Neural progenitor cell (in vitro differentiated cells): Measurements from ENCODE around the gene CATSPER4. TPM values are rescaled to one million over a fixed set of nuclear protein-coding genes. Genes with fewer than 3 reads are reported as not detected.
A peak's percentile ranks its signal among the peaks of the same experiment; 100 is the strongest.

ENCODE experiments used
- DNase-seq: peaks from one replicate; pipeline ENCODE4 v3.0.0-alpha.2; 2016; ENCODE audit warnings: low spot score
- H2AFZ ChIP-seq: fragments of 200-600 bp; sonication (generic); replicated peaks from 2 replicates; pipeline ENCODE4 v1.6.1; 2016; ENCODE audit warnings: antibody characterized with exemption
- H3F3A ChIP-seq: fragments of 200-600 bp; sonication (generic); 2 replicates; pipeline ENCODE4 v1.6.1; 2016; ENCODE audit warnings: antibody characterized with exemption, low read depth
- H3K27ac ChIP-seq: fragments of 200-600 bp; sonication (generic); 2 replicates; pipeline ENCODE4 v1.5.1; 2016; ENCODE audit warnings: mild to moderate bottlenecking
- H3K27me3 ChIP-seq: fragments of 200-600 bp; sonication (generic); 2 replicates; pipeline ENCODE4 v1.6.1; 2016; ENCODE audit warnings: mild to moderate bottlenecking, moderate library complexity
- H3K36me3 ChIP-seq: fragments of 200-600 bp; sonication (generic); 2 replicates; pipeline ENCODE4 v1.5.1; 2016
- H3K4me1 ChIP-seq: fragments of 200-600 bp; sonication (generic); 2 replicates; pipeline ENCODE4 v1.6.1; 2016; ENCODE audit warnings: mixed run types
- H3K4me2 ChIP-seq: fragments of 200-600 bp; sonication (generic); 2 replicates; pipeline ENCODE4 v1.6.1; 2016
- H3K4me3 ChIP-seq: fragments of 200-600 bp; sonication (generic); 2 replicates; pipeline ENCODE4 v1.5.1; 2016
- H3K79me2 ChIP-seq: fragments of 200-600 bp; sonication (generic); 2 replicates; pipeline ENCODE4 v1.6.1; 2016; ENCODE audit warnings: low read depth
- H3K9ac ChIP-seq: fragments of 200-600 bp; sonication (generic); 2 replicates; pipeline ENCODE4 v1.6.1; 2016
- H3K9me3 ChIP-seq: fragments of 200-600 bp; sonication (generic); 2 replicates; pipeline ENCODE4 v1.5.1; 2016; ENCODE audit warnings: low read depth
- H4K20me1 ChIP-seq: fragments of 200-600 bp; sonication (generic); 2 replicates; pipeline ENCODE4 v1.6.1; 2016; ENCODE audit warnings: low read depth
- H3K27ac Mint-ChIP-seq: 3 replicates; pipeline ENCODE4 v1.8.0; 2021; ENCODE audit warnings: mixed read lengths
- H3K27me3 Mint-ChIP-seq: 2 replicates; pipeline ENCODE4 v1.8.0; 2022; ENCODE audit warnings: low read depth, mild to moderate bottlenecking, inconsistent platforms, moderate library complexity, mixed read lengths; ENCODE audit not compliant: insufficient read depth
- H3K36me3 Mint-ChIP-seq: 3 replicates; pipeline ENCODE4 v1.8.0; 2021; ENCODE audit warnings: mixed read lengths
- H3K4me1 Mint-ChIP-seq: 3 replicates; pipeline ENCODE4 v1.8.0; 2021; ENCODE audit warnings: mixed read lengths
- H3K4me3 Mint-ChIP-seq: 3 replicates; pipeline ENCODE4 v1.8.0; 2021; ENCODE audit warnings: mild to moderate bottlenecking, moderate library complexity, mixed read lengths
- H3K9me3 Mint-ChIP-seq: 3 replicates; pipeline ENCODE4 v1.8.0; 2020; ENCODE audit warnings: mixed read lengths
- CTCF ChIP-seq: fragments of 200-600 bp; sonication (generic); IDR thresholded peaks from 2 replicates; pipeline ENCODE4 v1.5.1; 2017; ENCODE audit warnings: antibody characterized with exemption, mild to moderate bottlenecking
- EZH2 ChIP-seq: fragments of 200-600 bp; sonication (generic); IDR thresholded peaks from 2 replicates; pipeline ENCODE4 v1.6.1; 2017; ENCODE audit warnings: antibody characterized with exemption, mild to moderate bottlenecking, moderate library complexity
- EZH2phosphoT487 ChIP-seq: fragments of 200-600 bp; sonication (generic); IDR thresholded peaks from 2 replicates; pipeline ENCODE4 v1.6.1; 2017; ENCODE audit warnings: antibody characterized with exemption
- total RNA-seq: library from RNA; depleted of rRNA; stranded (reverse); fragments of >200 nt; gene quantifications from 2 replicates; pipeline ENCODE4 v1.2.3, GENCODE V29; 2015; ENCODE audit warnings: low replicate concordance

Gene CATSPER4
- total RNA-seq, 1 donor from 2014 or later, result not detected

- H3K4me1 ChIP-seq, result peaks cover 51% of the 10 kb centered on the region
- Mint-ChIP-seq H3K9me3 (no peaks in the 10 kb centered on the region), H3K27ac (peak overlapping the region; percentile 94), H3K4me3 (peak overlapping the region; percentile 50), H3K36me3 (no peaks in the 10 kb centered on the region), H3K27me3 (peaks cover 14% of the 10 kb centered on the region), H3K4me1 (peaks cover 61% of the 10 kb centered on the region)
- peak overlapping the region; percentile 87 for H3K4me2 ChIP-seq
- H3K36me3 ChIP-seq, result no peaks in the 10 kb centered on the region
- H3K79me2 ChIP-seq, result no peaks in the 10 kb centered on the region
- peaks cover 23% of the 10 kb centered on the region for H3F3A ChIP-seq
- peak overlapping the region; percentile 38 for H3K4me3 ChIP-seq
- H2AFZ ChIP-seq, result no peak overlapping the region
- peaks cover 95% of the 10 kb centered on the region for H3K27me3 ChIP-seq
- TF ChIP-seq EZH2 (no peak), CTCF (no peak), EZH2phosphoT487 (no peak)
- peak; percentile 90 for DNase-seq
- no peak overlapping the region for H3K9ac ChIP-seq
- H4K20me1 ChIP-seq, result peaks cover 17% of the 10 kb centered on the region
- H3K27ac ChIP-seq, result no peak overlapping the region
- no peaks in the 10 kb centered on the region for H3K9me3 ChIP-seq
Observed at GRCh38 chr1:26154750-26155149, 35.7 kb upstream of the CATSPER4 start.

GRCh38 chr1:26155370-26156284 lies 34.8 kb upstream of the CATSPER4 start:
- no peak for DNase-seq
- no peak for TF ChIP-seq EZH2
- no peak for TF ChIP-seq CTCF
- no peak for TF ChIP-seq EZH2phosphoT487
- no peaks in the 10 kb centered on the region for H3K36me3 Mint-ChIP-seq
- Histone ChIP-seq H3K4me2 (peak overlapping the region; percentile 87), H3K4me1 (peaks cover 54% of the 10 kb centered on the region), H3K9me3 (no peaks in the 10 kb centered on the region), H3K36me3 (no peaks in the 10 kb centered on the region), H3F3A (peaks cover 23% of the 10 kb centered on the region), H3K4me3 (peak overlapping the region; percentile 38), H4K20me1 (peaks cover 17% of the 10 kb centered on the region), H3K27ac (no peak overlapping the region), H2AFZ (peak overlapping the region; percentile 2), H3K9ac (no peak overlapping the region), H3K79me2 (no peaks in the 10 kb centered on the region), H3K27me3 (peaks cover 95% of the 10 kb centered on the region)
- H3K9me3 Mint-ChIP-seq, result no peaks in the 10 kb centered on the region
- peaks cover 16% of the 10 kb centered on the region for H3K27me3 Mint-ChIP-seq
- peaks cover 59% of the 10 kb centered on the region for H3K4me1 Mint-ChIP-seq
- peak overlapping the region; percentile 73 for H3K4me3 Mint-ChIP-seq
- peak overlapping the region; percentile 94 for H3K27ac Mint-ChIP-seq

- no peaks in the 10 kb centered on the region for H3K9me3 Mint-ChIP-seq
- Histone ChIP-seq H3K27ac (no peak overlapping the region), H3K36me3 (no peaks in the 10 kb centered on the region), H3K4me3 (peak overlapping the region; percentile 38), H3F3A (peaks cover 32% of the 10 kb centered on the region), H3K9me3 (no peaks in the 10 kb centered on the region), H3K9ac (no peak overlapping the region), H3K79me2 (no peaks in the 10 kb centered on the region), H3K27me3 (peaks cover 95% of the 10 kb centered on the region), H3K4me2 (peak overlapping the region; percentile 87), H4K20me1 (peaks cover 17% of the 10 kb centered on the region), H3K4me1 (peaks cover 62% of the 10 kb centered on the region), H2AFZ (no peak overlapping the region)
- DNase-seq, result no peak
- no peak overlapping the region for H3K4me3 Mint-ChIP-seq
- no peak for TF ChIP-seq CTCF
- no peak for TF ChIP-seq EZH2
- no peak for TF ChIP-seq EZH2phosphoT487
- peaks cover 61% of the 10 kb centered on the region for H3K4me1 Mint-ChIP-seq
- no peaks in the 10 kb centered on the region for H3K36me3 Mint-ChIP-seq
- H3K27ac Mint-ChIP-seq, result no peak overlapping the region
- H3K27me3 Mint-ChIP-seq, result peaks cover 16% of the 10 kb centered on the region
Observed at GRCh38 chr1:26156285-26157038, 33.9 kb upstream of the CATSPER4 start.
